Panc1 (cell line): ENCODE measurements around the gene LRMDA. TPM values are rescaled to one million over a fixed set of nuclear protein-coding genes. Genes with fewer than 3 reads are reported as not detected.

Source experiments
- ATAC-seq: fragments of 200-7000 bp; cut with Tn5 transposase; 2 replicates; pipeline ENCODE4 v1.9.1; 2020; ENCODE audit warnings: mild to moderate bottlenecking, moderate library complexity
- BruUV-seq: library from RNA; stranded (reverse); fragments of 400-500 nt; replicated peaks from 2 replicates; lab custom pipeline; 2021; lab: Mats Ljungman, UMichigan
- CTCF ChIA-PET: fragments of 300-600 bp; sonication (Branson Sonifier 250); formaldehyde crosslinking; loops from one replicate; lab custom pipeline; 2022; ENCODE audit warnings: antibody characterized with exemption; lab: Charles Lee
- POLR2A ChIA-PET: fragments of 300-600 bp; sonication (Branson Sonifier 250); formaldehyde crosslinking; loops from one replicate; lab custom pipeline; 2022; ENCODE audit warnings: antibody characterized with exemption; lab: Charles Lee
- DNase-seq: peaks from one replicate; pipeline ENCODE4 v3.0.0-alpha.2; 2010; ENCODE audit warnings: low read depth, low spot score
- H3K27ac ChIP-seq: 2 replicates; pipeline ENCODE4 v1.5.1; 2011; ENCODE audit warnings: mild to moderate bottlenecking, low read length, inconsistent platforms
- H3K27me3 ChIP-seq: fragments of 200-500 bp; sonication (Bioruptor generic); 2 replicates; pipeline ENCODE4 v1.6.0; 2014; ENCODE audit warnings: low read length, inconsistent platforms; ENCODE audit not compliant: control insufficient read depth, insufficient read depth
- H3K36me3 ChIP-seq: fragments of 200-500 bp; sonication (Bioruptor generic); 2 replicates; pipeline ENCODE4 v1.5.1; 2014; ENCODE audit warnings: inconsistent platforms, mild to moderate bottlenecking, low read length, moderate library complexity; ENCODE audit not compliant: control insufficient read depth, insufficient read depth
- H3K4me1 ChIP-seq: 2 replicates; pipeline ENCODE4 v1.5.1; 2011; ENCODE audit warnings: inconsistent platforms, mild to moderate bottlenecking, low read length, moderate library complexity; ENCODE audit not compliant: control insufficient read depth, insufficient read depth
- H3K4me3 ChIP-seq, 2 experiments: 2 replicates each; pipeline ENCODE4 v1.5.1; 2011 to 2012; ENCODE audit warnings: low read depth in 2 of 2, low read length in 2 of 2, mild to moderate bottlenecking in 2 of 2, inconsistent platforms in 1 of 2, moderate library complexity in 1 of 2
- H3K9me3 ChIP-seq: fragments of 200-500 bp; sonication (Bioruptor generic); 2 replicates; pipeline ENCODE4 v1.5.1; 2014; ENCODE audit warnings: low read depth, mild to moderate bottlenecking, inconsistent platforms, low read length, moderate library complexity; ENCODE audit not compliant: control insufficient read depth, insufficient read depth
- POLR2AphosphoS5 ChIP-seq: IDR thresholded peaks from 2 replicates; pipeline ENCODE4 v1.6.1; 2012; ENCODE audit warnings: mild to moderate bottlenecking, low read depth, low read length, moderate library complexity
- SIN3A ChIP-seq: IDR thresholded peaks from 2 replicates; pipeline ENCODE4 v1.6.1; 2012; ENCODE audit warnings: low read depth, mild to moderate bottlenecking, low read length, moderate library complexity, borderline replicate concordance; ENCODE audit not compliant: insufficient read depth
- TCF7L2 ChIP-seq: IDR thresholded peaks from 2 replicates; pipeline ENCODE4 v1.6.1; 2011; ENCODE audit warnings: mild to moderate bottlenecking, low read depth, low read length, inconsistent platforms
- in situ Hi-C: cut with HindIII; loops from 2 replicates; pipeline ENCODE4 v1.10.0; 2016; ENCODE audit warnings: low sequenced_read_pairs, low pct_unique_long_range_greater_than_20kb
- intact Hi-C: fragments of 100-400 bp; cut with micrococcal nuclease; formaldehyde crosslinking; loops from one replicate; pipeline ENCODE4 v1.10.0; 2022; ENCODE audit not compliant: unreplicated experiment
- total RNA-seq: library from RNA; stranded (reverse); gene quantifications from one replicate; pipeline ENCODE4 v1.2.1, GENCODE V29; 2021; ENCODE audit not compliant: unreplicated experiment
- TF ChIP-seq, protein P1 (sequence below): fragments of 450-650 bp; IDR thresholded peaks from 2 replicates; pipeline ENCODE4 v1.5.1; 2017; ENCODE audit warnings: mild to moderate bottlenecking
- TF ChIP-seq, protein P2 (sequence below), 2 experiments: IDR thresholded peaks; 2 replicates each; pipeline ENCODE4 v1.6.1; 2011 to 2012; ENCODE audit warnings: low read depth in 2 of 2, control low read depth in 1 of 2, low read length in 1 of 2, mild to moderate bottlenecking in 1 of 2, moderate library complexity in 1 of 2; ENCODE audit not compliant: insufficient read depth in 1 of 2

Gene LRMDA
- total RNA-seq, 1 experiment from 2014 or later = 1.2 TPM

DNA sequence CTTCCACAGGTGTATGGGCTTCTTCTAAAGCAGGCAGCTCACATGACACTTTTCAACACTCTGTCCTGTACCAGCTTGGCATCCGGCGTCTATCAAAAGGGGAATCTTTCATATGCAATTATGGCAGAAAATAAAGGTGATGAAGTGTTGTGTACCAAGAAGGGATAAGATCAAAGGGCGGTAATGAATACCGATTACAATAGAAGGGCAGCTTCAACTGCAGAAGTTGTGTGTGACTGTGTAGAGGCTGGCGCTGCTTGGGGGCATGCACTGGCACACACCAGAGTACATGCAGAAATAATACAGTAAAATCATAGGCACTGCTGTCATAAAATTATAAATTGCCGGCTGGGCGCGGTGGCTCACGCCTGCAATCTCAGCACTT, 744.7 kb downstream of the LRMDA start:
- CTCF ChIA-PET = no interaction called here
- Histone ChIP-seq H3K27ac (no peak overlapping the region), H3K4me3 (no peak overlapping the region), H3K36me3 (no peaks in the 10 kb centered on the region), H3K9me3 (no peaks in the 10 kb centered on the region), H3K4me1 (no peaks in the 10 kb centered on the region), H3K27me3 (no peaks in the 10 kb centered on the region)
- no peak for DNase-seq
- intact Hi-C loops (no loop called here), in situ Hi-C loops (no loop called here)
- TF ChIP-seq, protein P1, sequence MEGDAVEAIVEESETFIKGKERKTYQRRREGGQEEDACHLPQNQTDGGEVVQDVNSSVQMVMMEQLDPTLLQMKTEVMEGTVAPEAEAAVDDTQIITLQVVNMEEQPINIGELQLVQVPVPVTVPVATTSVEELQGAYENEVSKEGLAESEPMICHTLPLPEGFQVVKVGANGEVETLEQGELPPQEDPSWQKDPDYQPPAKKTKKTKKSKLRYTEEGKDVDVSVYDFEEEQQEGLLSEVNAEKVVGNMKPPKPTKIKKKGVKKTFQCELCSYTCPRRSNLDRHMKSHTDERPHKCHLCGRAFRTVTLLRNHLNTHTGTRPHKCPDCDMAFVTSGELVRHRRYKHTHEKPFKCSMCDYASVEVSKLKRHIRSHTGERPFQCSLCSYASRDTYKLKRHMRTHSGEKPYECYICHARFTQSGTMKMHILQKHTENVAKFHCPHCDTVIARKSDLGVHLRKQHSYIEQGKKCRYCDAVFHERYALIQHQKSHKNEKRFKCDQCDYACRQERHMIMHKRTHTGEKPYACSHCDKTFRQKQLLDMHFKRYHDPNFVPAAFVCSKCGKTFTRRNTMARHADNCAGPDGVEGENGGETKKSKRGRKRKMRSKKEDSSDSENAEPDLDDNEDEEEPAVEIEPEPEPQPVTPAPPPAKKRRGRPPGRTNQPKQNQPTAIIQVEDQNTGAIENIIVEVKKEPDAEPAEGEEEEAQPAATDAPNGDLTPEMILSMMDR = no peak
- TF ChIP-seq TCF7L2 (no peak), POLR2AphosphoS5 (no peak), SIN3A (no peak)
- TF ChIP-seq, protein P2, sequence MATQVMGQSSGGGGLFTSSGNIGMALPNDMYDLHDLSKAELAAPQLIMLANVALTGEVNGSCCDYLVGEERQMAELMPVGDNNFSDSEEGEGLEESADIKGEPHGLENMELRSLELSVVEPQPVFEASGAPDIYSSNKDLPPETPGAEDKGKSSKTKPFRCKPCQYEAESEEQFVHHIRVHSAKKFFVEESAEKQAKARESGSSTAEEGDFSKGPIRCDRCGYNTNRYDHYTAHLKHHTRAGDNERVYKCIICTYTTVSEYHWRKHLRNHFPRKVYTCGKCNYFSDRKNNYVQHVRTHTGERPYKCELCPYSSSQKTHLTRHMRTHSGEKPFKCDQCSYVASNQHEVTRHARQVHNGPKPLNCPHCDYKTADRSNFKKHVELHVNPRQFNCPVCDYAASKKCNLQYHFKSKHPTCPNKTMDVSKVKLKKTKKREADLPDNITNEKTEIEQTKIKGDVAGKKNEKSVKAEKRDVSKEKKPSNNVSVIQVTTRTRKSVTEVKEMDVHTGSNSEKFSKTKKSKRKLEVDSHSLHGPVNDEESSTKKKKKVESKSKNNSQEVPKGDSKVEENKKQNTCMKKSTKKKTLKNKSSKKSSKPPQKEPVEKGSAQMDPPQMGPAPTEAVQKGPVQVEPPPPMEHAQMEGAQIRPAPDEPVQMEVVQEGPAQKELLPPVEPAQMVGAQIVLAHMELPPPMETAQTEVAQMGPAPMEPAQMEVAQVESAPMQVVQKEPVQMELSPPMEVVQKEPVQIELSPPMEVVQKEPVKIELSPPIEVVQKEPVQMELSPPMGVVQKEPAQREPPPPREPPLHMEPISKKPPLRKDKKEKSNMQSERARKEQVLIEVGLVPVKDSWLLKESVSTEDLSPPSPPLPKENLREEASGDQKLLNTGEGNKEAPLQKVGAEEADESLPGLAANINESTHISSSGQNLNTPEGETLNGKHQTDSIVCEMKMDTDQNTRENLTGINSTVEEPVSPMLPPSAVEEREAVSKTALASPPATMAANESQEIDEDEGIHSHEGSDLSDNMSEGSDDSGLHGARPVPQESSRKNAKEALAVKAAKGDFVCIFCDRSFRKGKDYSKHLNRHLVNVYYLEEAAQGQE (IDR thresholded peaks at IDR 0.05; ENCODE audit: insufficient read depth in 1 of 2, low read depth in 2 of 2, low read length in 1 of 2) = no peak
- no peak for ATAC-seq
- POLR2A ChIA-PET = no interaction called here
- BruUV-seq = no TSS peak

DNA sequence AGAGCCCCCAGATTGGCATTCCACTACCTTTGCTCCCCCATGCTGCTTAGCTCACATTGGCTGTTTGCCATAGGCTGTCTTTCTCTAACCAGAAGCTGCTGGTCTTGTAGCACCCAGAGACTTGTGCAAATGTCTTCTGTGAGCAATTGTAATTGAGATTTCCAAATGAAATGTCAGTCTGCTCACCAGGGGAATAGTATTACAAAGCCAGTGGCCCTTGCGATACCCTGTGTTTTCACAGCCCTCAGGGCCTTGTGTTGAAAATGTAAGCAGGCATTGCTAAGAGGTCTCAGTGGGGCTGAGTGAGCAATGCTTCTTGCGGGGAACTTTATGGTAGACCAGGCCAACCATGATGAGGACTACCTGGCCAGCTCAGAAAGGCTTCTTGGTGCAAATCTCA, 746.5 kb downstream of the LRMDA start:
- no peak for ATAC-seq
- H3K4me3 ChIP-seq = no peak overlapping the region
- H3K4me1 ChIP-seq = no peaks in the 10 kb centered on the region
- no peak for DNase-seq
- BruUV-seq = no TSS peak
- intact Hi-C loops (no loop called here), in situ Hi-C loops (no loop called here)
- TF ChIP-seq POLR2AphosphoS5 (no peak), TCF7L2 (no peak), SIN3A (no peak)
- TF ChIP-seq, protein P1 = no peak
- TF ChIP-seq, protein P2 (IDR thresholded peaks at IDR 0.05; ENCODE audit: insufficient read depth in 1 of 2, low read depth in 2 of 2, low read length in 1 of 2) = no peak
- ChIA-PET CTCF (no interaction called here), POLR2A (no interaction called here)
- no peaks in the 10 kb centered on the region for H3K36me3 ChIP-seq
- no peaks in the 10 kb centered on the region for H3K9me3 ChIP-seq
- H3K27ac ChIP-seq = no peak overlapping the region
- H3K27me3 ChIP-seq = no peaks in the 10 kb centered on the region; the same call in 1 of the 2 replicates
